Measurements from ENCODE around the gene ULK1.

Gene ULK1

GRCh38 chr12:131901431-131902331 lies 7.3 kb downstream of the ULK1 start (continued):
- TF ChIP-seq EGR2 (tag by site-specific recombination; IDR thresholded peaks at IDR 0.05; ENCODE audit: low read depth) (peak; percentile 81), INSM2 (tag by site-specific recombination; IDR thresholded peaks at IDR 0.05) (no peak), ZNF513 (tag by site-specific recombination; IDR thresholded peaks at IDR 0.05) (no peak), ZNF138 (tag by site-specific recombination; IDR thresholded peaks at IDR 0.05; ENCODE audit: borderline replicate concordance) (no peak), ZBTB21 (tag by site-specific recombination; IDR thresholded peaks at IDR 0.05) (no peak), ZNF341 (tag by site-specific recombination; IDR thresholded peaks at IDR 0.05; ENCODE audit: low read depth) (no peak), PRDM10 (tag by site-specific recombination; IDR thresholded peaks at IDR 0.05) (peak; percentile 56; the same call in 1 of the 2 replicates), ZXDB (tag by site-specific recombination; IDR thresholded peaks at IDR 0.05) (no peak), ZNF449 (tag by site-specific recombination; IDR thresholded peaks at IDR 0.05) (no peak)

GRCh38 chr12:131902332-131903241 lies 8.2 kb downstream of the ULK1 start:
- no peak overlapping the region for H3K27ac ChIP-seq (ENCODE audit: extremely low read depth, low read depth, low read length)
- H3K4me1 ChIP-seq (ENCODE audit: control insufficient read depth, insufficient read depth, low read length) = no peaks in the 10 kb centered on the region
- H3K9me3 ChIP-seq (ENCODE audit: control insufficient read depth, insufficient read depth, low read depth, low read length) = no peaks in the 10 kb centered on the region
- ChIA-PET CTCF (no interaction called here), POLR2A (interaction anchor here (0.9 kb wide), 1 partner anchor 9 kb away, joined by 3 read pairs; no protein-coding TSS in a partner anchor)
- H3K36me3 ChIP-seq (ENCODE audit: control insufficient read depth in 2 of 2, insufficient read depth in 1 of 2, low read length in 2 of 2) = peaks cover 2 to 48% of the 10 kb centered on the region in 2 experiments; a peak in 2 of 3 replicates
- no peak overlapping the region for H3K4me3 ChIP-seq (ENCODE audit: low read depth, low read length)
- TF ChIP-seq ZNF518A (tag by site-specific recombination; conservative IDR thresholded peaks at IDR 0.05; ENCODE audit: low read depth) (no peak), ZNF692 (tag by site-specific recombination; IDR thresholded peaks at IDR 0.05) (peak; percentile 47; the same call in 1 of the 2 replicates), GLIS1 (tag by site-specific recombination; IDR thresholded peaks at IDR 0.05) (peak; percentile 87), ZSCAN5A (tag by site-specific recombination; IDR thresholded peaks at IDR 0.05) (no peak)
